Superior temporal gyrus (tissue), 1 donor: Measurements from ENCODE around the gene RIMBP2.
A peak's percentile ranks its signal among the peaks of the same experiment; 100 is the strongest.

Experiments used
- DNase-seq: peaks from one replicate; pipeline ENCODE4 v3.0.0-alpha.2; 2016; ENCODE audit errors: extremely low spot score

Gene RIMBP2

DNA sequence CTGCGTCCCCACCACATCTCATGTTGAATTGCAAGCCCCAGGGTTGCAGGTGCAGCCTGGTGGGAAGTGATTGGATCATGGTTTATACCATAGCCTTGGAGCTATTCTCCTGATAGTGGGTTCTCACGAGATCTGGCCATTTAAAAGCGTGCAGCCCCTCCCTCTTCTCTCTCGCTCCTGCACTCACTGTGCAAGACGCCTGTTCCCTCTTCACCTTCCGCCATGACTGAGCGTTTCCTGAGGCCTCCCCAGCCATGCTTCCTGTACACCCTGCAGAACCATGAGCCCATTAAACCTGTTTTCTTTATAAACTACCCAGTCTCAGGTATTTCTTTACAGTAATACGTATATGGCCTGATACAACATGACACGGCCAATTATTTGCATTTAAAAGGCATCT, 146.6 kb downstream of the RIMBP2 start:
- DNase-seq = no peak

DNA sequence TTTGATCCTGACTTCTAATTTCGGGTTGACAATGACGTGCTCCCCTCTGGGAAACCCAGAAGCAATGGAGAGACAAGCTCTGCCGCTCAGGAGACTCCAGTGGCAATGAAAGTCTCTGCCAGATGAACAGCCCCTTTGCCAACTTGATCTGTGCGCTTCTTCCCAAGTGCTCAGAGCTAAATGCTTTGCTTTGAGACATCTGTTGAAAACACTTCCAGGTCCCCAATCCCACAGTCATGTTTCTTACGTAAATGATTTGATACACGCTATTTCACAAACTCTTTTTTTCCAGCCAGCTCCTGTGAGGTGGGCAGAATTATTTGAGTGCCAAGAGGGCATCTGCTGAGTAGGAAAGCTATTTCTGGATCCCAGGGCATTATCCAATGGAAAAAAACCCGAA, 147.6 kb downstream of the RIMBP2 start:
- DNase-seq = peak; percentile 57

DNA sequence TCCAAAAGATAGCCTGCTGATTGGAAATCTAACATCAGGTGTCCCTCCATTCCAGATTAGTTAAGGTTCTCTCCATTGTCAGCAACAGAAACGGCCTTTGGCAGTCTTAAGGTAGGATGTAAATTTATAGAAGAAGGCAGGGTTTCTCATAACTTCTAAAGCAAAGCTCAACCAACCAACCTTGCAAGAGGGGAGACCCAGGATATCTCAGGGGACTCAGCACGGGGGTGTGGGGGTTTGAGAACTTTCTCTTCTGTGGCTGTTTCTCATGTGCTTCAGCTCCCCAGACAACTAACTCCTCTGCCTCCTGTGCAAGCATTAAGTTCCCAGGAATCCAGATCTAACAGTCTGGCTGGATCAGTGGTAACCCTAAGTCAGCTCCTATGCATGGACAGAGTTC, 148.1 kb downstream of the RIMBP2 start:
- no peak for DNase-seq

DNA sequence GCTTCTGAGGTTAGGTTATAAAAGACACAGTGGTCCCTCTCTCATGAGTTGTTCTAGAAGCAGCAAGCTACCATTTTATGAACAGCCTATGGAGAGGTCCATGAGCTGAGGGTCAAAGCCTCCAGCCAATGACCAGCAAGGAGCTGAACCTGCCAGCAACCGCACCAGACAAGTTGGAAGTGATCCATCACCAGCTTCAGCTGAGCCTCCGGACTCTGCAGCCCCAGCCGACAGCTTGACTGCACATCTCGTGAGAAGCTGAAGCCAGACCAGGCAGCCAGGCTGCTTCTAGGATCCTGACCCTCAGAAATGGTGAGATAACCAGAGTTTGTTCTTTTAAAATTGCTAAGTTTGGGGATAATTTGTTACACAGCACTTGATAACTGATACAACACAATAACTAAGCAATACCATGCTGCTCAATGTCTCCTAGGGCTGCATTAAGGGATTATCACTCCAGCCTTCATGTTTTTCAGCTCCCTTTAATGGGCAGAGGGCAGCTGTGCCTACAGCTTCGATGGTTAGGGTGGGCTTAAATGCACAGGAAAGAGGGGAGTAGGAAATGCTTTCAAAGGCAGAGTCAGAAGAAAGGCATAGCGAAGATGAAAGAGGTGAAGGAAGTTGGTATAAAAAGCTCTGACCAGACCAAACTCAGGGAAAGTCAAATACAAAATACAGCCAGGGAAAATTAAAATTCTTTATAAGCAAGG, 149.5 kb downstream of the RIMBP2 start:
- DNase-seq = no peak

DNA sequence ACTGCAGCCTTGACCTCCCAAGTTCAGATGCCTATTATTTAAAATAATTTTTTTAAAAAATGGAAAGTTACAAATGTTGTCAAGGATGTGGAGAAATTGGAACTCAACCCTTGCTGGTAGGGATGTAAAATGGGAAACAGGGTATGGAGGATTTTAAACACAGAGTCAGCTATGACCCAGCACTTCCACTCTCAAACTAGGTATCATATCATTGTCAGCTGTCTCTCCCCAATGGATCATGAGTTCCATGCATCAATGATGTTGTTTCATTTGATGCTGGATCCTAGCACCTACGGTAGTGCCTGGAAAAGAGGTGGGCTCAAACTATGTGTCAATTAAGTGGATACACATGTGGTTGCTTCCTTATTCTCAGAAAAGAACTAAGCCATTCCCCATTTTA, 150.9 kb downstream of the RIMBP2 start:
- no peak for DNase-seq

DNA sequence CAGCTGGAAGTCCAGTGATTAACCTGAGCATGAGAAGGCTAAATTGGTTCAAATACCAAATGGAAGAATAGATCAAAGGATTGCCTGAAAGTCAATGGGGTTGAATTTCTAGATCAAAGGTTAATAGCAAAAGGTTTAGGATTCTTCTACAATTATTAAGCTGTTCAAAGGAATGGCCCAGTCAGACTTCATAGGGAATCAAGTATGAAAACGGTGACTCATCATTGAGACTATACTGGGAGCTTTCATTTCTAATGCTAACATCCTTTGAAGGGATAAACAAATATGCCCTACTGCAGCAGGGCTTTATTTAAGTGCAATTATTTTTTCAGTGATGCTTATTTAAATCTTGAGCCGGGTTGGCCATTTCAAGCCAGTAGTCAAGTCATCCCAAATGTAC, 152.8 kb downstream of the RIMBP2 start:
- DNase-seq = no peak

DNA sequence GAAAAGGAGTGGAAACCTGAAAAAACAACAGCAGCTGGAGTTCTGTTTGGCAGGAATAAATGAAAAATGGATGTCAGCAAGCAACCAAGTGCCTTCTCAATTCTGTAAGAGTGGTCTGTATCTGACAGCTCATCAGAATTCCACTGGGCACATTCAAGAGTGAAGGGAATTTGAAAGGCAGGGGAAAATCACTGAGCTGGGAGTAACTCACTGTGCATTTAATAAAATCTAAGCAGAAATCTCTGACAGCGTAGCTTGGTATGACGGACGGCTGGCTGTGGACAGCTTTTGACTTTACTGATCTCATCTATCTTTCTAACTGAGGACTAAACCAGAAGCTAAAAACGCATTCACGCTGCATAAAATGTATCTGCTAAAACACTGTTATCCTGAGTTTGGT, 153.4 kb downstream of the RIMBP2 start:
- DNase-seq = no peak

DNA sequence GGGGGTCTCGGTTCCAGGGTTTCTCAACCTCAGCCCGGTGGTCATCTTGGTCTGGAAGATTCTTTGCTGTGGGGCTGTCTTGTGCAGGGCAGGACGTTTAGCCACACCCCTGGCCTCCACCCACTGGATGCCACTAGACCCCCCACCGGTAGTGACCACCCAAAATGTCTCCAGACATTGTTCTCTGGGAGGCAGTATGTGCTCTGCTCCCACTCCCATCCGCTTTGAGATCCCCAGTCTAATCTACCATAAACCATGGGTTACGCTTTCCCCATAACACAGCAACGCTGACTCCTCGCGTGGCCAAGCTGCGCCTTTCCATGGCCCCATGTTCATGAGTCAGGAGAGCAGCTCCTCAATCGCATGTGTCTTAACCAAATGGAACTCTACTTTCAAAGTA, 155.8 kb downstream of the RIMBP2 start:
- DNase-seq = no peak

DNA sequence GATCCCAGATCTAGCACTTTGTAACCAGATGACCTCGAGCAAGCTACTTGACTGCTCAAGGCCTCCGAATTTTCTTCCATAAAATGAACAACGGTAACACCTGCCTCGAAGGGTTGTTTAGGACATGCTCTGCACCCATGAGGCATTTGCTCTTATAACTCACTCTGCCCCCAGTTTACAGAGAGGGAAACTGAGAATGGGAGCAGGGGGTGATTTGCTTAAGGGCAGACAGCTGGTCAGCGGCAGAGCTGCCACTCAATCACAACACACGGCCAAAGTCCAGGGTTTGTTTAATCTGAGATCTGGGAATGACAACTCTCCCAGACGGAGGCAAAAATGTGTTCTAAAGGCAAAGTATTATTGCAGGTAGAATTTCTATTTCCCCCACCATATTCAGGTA, 156.3 kb downstream of the RIMBP2 start:
- no peak for DNase-seq

DNA sequence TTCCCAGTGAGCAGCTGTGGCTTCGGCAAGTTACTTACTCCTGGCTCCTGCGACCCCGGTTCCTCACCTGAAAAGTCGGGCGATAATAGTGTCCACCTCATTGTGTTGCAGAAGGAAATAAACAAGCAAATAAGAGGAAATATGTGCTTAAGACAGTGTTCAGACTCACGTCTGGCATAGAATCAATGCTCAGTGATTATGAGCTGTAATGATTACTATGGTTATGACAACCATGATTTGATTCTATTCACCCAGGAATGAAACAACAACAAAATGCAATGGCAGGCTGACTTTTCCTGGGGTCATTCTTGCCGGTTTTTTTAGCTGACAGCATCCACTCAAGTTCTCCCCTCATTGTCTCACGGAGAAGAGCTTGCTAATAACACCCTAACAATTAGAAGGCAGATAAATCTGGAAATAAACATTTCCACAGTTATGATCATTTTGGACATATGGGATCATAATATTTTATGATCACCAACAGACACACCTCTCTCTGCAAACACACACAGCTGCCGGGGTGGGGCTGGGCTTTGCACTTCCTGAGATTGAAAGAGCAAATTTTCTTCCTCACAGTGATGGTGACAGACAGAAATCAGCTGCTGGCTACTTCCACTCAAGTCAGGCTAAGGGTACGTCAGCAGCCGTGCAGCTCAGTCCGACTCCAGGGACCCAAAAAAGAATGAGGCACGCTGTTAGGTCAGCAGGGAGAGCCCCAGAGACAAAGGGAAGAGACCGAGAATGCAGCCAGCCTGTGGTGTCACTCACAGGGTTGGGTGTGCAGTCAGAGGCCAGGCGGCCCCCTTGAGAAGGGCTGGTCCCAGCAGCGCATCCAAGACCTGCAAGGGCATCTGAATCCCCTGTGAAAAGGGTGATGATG, 158.0 kb downstream of the RIMBP2 start:
- no peak for DNase-seq

DNA sequence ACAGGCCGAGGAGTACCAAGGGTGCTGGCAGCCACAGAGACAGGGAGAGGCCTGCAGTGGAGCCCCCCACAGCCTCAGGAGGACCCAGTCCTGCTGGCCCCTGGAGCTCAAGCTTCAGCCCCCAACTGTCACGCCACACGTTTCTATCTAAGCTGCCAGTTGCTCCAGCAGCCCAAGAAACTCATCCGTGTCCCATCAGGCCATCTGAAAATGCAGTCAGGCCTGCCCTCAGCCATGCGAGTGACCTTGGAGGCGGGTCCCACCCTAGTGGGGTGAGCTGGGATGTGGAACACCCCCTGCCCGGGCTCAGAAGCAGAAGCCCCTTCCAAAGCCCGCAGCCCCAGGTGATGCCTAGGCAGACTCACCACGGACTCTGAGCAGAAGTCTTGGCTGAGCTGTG, 158.9 kb downstream of the RIMBP2 start:
- no peak for DNase-seq

DNA sequence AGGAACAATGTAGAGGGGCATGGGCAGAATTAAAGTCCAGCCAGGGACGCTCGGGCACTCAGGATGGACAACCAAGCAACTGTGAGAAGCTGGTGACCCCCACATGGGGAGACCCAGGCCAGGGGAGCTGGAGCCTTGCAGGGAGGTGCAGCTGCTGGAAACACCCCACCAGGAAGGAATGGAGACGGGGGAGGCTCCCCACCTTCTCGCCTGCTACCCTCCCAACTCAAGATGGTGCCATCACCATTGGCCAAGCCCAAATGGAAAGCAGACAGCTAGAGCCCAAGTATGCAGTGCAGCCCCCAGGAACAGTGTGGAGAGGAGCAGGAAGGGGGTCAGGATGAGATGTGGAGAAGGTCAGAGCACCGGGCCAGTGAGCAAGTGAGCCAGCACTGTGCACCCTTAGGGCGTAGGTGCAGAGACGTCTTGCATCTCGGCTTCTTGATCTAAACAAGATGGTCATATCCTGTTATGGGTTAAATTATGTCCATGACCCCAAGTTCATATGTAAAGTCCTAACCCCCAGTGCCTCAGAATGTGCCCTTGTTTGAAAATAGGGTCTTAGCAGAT, 159.5 kb downstream of the RIMBP2 start:
- no peak for DNase-seq

DNA sequence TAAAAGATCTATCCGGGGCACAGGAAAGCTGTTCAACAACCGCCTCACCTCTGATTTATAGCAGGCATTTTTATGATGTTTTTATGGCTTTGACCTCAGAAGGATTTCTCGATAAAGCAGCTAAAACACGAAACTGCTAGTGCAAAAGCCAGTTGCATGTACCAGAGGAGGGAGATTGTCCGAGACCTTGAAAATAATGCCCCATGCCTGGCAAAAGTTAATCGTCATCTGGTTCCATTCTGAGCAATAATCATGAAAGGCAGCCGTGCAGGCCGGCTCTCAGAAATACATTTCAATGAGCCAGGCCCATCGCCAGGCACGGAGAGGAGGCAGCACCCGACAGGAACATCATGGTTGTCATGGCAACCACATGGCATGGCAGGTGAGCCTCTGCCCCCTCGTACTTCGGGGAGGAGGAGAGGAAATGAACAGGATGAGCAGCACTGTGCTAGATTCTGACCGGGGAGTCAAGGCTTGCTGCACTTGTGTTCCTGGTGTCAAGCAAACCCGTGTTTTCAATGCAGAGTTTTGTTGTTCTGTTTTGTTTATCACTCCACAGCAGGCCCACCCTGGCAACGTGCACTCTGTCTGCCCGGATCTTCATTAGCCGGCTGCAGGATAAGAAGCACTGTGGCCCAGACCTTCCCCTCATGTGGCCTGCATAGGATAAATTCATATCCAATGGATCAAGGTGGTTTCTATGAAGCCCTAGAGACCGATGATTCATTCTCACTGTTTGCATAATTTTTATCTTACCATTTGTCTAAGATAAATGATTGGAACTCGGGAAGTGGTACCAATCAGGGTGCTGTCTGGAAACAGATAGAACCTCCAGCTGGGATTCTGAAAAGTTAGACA, 160.2 kb downstream of the RIMBP2 start:
- peak; percentile 72 for DNase-seq

DNA sequence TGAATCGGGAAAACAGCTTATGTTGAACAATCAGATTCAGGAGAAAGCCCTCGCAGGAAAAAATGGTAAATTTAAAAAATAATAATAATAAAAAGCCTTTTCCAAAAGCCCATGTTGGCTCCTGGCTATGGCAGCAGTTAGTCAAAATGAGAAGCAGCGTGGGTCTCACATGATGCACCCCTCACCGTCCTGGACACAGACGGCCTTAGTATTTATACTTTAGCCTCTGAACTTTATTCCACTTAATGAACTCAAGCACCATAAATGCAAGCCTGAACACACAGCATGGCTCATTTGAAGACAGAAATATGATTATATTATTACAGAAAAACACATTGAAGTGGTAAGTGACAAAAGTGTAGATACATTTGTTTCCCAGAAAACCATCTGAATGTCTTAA, 160.9 kb downstream of the RIMBP2 start:
- DNase-seq = no peak

DNA sequence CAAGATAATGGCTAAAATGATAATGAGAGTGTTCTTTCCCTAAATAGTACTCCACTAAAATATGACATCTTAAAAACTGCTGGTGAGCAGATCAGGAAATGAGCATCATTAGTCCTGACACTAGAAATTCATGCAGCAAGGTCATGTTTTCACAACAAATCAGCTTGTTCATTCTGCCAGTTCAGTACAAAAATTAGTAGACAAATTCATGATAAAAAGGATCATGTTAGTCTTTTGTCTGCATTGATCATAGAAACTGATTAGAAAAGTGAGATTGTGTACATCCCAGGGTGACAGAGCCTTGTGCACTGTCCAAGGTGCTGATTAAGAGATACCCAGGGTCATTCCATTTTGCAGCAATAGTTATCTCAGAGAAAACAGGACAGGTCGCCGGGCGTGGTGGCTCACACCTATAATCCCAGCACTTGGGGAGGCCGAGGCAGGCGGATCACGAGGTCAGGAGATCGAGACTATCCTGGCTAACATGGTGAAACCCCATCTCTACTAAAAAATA, 163.6 kb downstream of the RIMBP2 start:
- DNase-seq = no peak

DNA sequence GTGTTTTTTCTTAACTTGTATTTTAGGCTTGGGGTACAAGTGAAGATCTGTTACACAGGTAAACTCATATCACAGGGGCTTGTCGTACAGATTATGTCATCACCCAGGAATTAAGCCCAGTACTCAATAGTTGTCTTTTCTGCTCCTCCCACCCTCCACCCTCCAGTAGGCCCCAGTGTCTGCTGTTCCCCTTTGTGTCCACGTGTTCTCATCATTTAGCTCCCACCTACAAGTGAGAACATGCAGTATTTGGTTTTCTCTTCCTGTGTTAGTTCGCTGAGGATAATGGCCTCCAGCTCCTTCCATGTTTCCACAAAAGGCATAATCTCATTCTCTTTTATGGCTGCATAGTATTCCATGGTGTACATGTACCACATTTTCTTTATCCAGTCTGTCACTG, 166.7 kb downstream of the RIMBP2 start:
- DNase-seq = no peak

DNA sequence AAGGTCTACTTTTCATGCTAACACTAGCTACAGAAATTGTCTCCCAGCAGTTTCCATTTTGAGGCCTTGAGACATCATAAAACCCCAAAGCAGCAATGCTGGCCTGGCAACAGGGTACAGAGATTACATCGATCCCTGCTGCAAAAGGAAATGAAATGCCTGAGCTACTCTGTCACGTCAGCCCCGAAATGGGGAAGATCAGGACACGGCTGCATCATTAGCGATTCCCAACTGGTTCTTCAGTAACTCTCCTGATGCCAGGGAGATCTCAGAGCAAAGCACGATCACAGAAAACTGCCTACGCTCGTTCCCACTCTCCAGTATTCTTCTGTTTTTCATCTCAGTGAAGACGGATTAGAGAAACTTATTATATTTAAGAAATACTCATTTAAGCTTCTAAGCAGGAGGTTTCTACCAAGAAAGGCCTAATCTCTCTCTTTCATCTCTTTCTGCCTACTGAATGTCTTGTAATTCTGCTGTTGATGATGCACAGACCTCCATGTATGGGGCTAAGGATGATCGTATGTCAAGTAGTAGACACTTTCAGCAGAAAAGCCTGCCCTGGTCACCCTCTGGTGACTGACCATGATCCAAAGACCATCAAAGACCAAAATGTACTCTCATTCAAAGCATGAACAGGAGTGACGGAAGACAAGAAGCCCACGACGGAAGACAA, 168.5 kb downstream of the RIMBP2 start:
- DNase-seq = peak; percentile 53

DNA sequence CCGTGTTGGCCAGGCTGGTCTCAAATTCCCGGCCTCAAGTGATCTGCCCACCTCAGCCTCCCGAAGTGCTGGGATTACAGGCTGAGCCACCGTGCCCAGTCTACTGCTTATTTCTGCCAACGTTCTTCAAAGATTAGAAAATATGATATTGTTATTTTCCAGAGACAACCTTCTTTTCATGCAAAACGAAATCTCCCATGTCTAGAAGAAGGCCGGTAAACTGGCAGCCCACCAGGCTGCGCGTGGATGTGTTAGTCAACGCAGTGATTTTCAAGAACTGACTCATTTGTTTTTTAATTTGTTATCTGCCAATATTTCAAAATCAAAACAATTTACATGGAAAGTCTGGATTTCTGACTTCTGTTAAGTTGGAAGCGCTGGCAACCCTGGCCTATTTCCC, 169.6 kb downstream of the RIMBP2 start:
- DNase-seq = no peak

DNA sequence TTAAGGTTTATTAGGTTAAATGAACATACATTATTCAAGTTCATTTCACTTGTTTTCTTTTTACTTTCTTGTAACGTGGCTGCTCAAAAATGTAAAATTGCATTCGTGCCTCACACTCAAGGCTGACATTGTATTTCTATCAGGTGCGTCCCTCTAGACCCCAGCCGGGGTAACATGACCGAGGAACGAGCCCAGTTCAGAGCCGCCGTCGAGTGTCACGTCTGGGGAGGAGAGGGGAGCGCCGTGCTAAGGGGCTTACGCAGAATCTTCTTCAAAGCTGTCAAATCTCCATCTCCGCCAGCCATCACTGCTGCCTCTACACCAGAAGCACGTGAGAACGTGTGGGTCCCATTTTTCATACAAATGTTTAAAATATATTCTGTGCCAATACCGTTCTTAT, 170.6 kb downstream of the RIMBP2 start:
- DNase-seq = no peak

DNA sequence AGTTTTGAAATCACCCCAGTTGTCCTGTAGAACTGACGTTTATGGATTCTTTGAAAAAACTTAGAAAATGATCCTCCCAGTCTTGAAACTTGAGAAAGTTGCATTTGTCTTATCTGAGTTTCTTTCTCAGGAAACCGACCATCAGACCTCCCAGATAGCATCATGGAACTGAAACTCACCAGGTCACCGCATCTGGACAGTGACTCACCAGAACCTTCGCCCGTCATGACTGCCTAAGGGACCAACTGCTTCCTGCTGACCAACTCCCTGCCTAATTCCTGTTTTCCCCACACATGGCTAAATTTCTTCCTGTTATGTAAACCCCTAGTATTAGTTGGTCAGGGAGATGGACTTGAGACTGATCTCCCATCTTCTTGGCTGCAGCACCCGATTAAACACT, 175.7 kb downstream of the RIMBP2 start:
- DNase-seq = no peak
